Choroid plexus epithelial cell (primary cell): ENCODE data around the gene SERPINA5.

Experiments
- DNase-seq: peaks from one replicate; pipeline ENCODE4 v3.0.0-alpha.2; 2010; ENCODE audit warnings: low read depth
- H3K4me3 ChIP-seq: 2 replicates; pipeline ENCODE4 v1.5.1; 2011; ENCODE audit warnings: low read depth, mild to moderate bottlenecking, control low read depth, low read length, moderate library complexity
- CTCF ChIP-seq: conservative IDR thresholded peaks from 2 replicates; pipeline ENCODE4 v1.5.1; 2011; ENCODE audit warnings: low read depth, mild to moderate bottlenecking, control low read depth, inconsistent platforms, low read length, moderate library complexity

The SERPINA5 gene

GRCh38 chr14:94561656-94562010 lies 19.6 kb upstream of the SERPINA5 start:
- no peak for TF ChIP-seq CTCF
- no peak for DNase-seq
- no peak overlapping the region for H3K4me3 ChIP-seq

GRCh38 chr14:94562022-94562421 lies 19.2 kb upstream of the SERPINA5 start:
- H3K4me3 ChIP-seq = no peak overlapping the region
- DNase-seq = no peak
- no peak for TF ChIP-seq CTCF

- H3K4me3 ChIP-seq = no peak overlapping the region
- no peak for TF ChIP-seq CTCF
- DNase-seq = no peak
These were observed 18.0 kb upstream of the SERPINA5 start for GRCh38 chr14:94562941-94563883.

- no peak for DNase-seq
- no peak overlapping the region for H3K4me3 ChIP-seq
- TF ChIP-seq CTCF = no peak
These were observed 16.8 kb upstream of the SERPINA5 start for GRCh38 chr14:94564381-94564780.

- no peak for TF ChIP-seq CTCF
- no peak for DNase-seq
- no peak overlapping the region for H3K4me3 ChIP-seq
These were observed 13.0 kb upstream of the SERPINA5 start for GRCh38 chr14:94568186-94568585.

- no peak for TF ChIP-seq CTCF
- H3K4me3 ChIP-seq = no peak overlapping the region
- no peak for DNase-seq
These were observed 11.7 kb upstream of the SERPINA5 start for GRCh38 chr14:94569381-94570001.

GRCh38 chr14:94570002-94570400 lies 11.2 kb upstream of the SERPINA5 start:
- no peak overlapping the region for H3K4me3 ChIP-seq
- TF ChIP-seq CTCF = no peak
- DNase-seq = no peak
